Activated T-cell treated with anti-CD3 and anti-CD28 coated beads, Interleukin-2, amount 50 U/mL, for 48 hours (primary cell): ENCODE measurements around the gene CDH23.
"Not testable (repeated sequence)": the region's sequence is repeated elsewhere in the genome, so short reads cannot be mapped to it uniquely, and the experiment has no call there.

Source experiments
- DNase-seq, 2 experiments: peaks; one replicate each; pipeline ENCODE4 v3.0.0-alpha.2; 2020

The CDH23 gene

DNA sequence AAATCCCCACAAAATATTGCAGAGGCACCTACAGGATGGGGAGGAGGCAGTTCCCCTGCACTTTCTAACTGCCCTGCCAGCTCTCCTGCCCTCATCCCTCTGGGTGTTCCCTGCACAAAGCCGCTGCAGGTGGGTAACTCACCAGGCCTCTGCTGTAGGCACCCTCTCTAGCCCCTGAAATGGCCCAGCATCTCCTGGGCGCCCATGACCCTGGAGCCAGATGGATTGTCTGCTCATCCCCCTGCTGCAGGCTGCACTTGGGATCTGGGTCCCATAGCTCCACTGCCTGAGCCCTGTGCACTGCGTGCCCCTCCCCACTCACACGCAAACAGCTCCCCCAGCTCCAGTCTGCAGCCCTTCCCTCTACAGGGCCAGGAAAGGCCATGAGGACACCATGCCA is 192.0 kb downstream of the CDH23 start:
- DNase-seq = no peak

DNA sequence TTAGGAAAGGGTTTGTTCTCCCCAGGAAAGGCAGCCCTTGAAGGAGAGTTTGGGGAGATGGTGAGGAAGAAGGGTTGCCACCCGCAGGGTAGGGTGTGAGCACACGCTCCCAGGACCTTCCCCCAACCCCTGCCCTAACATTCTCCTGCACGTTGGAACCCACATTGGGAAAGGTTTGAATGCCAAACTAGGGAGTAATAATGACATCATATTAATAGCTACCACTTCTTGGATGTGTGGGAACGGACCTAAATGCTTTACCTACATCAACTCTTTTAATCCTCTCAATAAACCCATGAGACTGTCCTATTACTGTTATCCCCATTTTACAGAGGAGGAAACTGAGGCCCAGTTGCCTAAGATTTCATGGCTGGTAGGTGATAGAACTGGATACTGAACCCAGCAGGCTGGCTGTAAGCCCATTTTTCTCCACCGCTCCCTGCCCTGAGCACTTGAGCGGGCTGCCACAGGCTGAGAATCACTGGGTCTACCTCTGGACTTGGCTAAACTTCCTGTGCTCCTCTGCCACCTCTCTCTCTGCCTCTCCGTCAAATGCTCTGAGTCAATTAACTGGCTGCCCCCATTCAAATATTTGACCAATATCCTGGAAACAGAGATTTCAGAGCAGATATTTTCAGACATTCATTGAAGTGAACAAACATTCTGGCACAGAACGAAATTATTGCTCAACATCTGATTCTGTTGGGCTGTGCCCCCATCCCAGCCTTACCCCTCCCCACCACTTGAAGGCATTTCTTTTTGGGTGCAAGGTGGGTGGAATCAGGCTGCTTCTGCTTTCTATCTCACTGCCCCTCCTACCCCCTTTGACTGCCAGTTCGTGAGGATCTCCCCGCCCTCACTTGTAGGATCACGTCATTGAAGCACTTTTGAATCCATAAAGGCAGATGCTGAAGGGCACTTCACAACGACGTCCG is 193.2 kb downstream of the CDH23 start:
- DNase-seq = no peak

DNA sequence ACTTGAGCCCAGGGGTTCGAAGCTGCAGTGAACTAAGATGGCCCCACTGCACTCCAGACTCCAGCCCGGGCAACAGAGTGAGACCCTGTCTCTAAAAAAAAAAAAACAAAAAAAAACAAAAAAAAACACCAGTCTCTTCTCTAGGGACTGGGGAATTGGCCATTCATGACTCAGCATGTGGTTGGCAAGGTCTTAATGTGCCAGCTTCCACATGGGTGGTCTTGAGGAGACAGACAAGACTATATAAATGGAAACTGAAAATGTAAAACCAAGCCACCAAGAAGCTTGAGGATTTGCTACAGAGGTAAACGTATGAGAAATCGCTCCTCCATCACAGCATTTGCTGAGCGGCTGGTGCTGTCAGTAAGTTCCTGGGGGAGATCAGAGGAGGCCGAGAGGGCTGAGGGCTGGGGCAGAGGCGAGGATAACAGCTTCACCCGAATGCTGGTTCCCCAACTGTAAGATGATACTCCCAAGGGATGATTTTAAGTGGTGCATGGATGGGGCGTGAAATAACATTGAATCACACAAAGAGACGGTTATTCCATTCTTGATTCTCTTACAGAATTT is 194.1 kb downstream of the CDH23 start:
- DNase-seq = no peak

DNA sequence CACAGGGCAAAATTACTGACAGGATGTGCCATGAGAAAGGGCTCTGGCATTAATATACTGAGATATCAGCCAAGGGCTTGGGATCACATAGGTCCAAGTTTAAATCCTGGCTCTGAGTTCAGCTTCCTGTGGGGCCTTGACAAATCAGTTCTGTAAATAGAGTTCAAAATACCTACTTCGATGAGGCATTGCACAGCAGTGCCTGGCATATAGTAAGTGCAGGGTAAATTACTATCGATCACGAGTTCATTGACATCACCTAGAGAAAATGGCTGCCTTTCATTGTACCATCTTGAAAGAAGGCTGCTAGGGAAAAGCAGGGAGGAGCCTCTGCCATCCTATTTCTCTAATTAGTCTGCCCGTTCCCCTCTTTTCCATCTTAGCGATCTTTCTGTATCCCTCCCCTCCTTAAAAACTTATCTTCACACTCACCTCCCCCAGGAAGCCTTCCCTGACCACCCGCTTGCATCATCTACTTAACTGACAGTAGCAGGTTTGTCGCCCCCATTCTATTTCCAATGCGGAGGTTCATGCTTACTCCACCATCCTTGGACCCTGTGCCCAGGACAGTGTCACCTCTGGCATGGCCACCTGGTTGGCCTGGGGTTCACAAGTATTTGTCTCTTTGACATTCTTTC is 198.3 kb downstream of the CDH23 start:
- no peak for DNase-seq

DNA sequence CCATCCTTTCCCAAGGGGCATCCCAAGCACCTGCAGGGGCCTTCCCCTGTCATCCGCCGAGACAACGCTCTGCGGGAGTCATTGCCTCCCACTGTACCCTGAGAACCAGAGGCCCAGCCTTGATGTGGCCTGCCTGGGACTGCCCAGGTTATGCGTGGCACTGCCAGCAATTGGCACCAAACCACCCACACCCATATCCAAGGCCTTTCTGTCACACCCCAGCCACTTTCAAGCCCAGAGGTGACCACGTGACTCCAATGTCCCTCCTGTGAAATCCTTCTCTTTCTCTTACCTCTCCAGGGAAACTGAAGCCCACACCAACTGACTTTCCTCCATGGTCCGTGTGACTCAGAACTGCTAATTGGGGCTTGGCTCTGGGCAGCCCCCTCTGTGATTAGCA is 198.9 kb downstream of the CDH23 start:
- no peak for DNase-seq

DNA sequence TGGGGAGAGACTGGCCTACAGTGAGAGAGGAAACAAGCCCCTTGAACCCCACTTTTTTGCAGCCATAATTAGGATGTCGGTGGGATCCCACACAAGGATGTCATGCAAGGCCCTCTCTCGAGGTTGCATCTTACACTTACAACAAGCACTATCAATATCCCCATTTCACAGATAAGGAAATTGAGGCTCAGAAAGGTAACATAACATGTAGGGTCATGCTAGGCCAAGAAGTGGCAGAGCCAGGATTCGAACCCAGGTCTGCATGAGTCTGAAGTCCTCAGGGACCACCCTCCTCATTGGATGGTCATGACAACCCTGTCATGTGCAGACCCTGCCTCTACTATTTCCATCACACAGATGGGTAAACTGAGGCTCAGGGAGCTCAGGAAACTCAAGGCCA is 199.4 kb downstream of the CDH23 start:
- no peak for DNase-seq

DNA sequence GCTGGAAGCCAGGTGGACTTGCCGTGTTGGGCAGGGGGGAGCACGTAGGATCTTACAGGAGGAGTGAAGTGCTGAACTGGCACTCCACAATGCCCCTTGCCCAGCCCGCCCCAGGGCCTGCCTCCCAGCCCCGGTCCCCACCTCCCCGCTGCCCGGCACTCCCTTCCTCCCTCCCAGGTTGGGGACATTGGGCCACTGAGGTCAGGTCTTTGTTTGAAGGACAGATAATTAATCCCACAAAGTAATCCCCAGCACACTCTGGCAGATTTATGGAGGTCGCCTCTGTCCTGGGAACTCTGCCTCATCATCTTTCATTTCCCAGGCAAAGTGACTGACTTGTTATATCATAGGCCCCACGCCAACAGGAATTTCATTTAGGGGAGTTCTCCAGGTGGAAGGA is 200.0 kb downstream of the CDH23 start:
- DNase-seq = no peak

DNA sequence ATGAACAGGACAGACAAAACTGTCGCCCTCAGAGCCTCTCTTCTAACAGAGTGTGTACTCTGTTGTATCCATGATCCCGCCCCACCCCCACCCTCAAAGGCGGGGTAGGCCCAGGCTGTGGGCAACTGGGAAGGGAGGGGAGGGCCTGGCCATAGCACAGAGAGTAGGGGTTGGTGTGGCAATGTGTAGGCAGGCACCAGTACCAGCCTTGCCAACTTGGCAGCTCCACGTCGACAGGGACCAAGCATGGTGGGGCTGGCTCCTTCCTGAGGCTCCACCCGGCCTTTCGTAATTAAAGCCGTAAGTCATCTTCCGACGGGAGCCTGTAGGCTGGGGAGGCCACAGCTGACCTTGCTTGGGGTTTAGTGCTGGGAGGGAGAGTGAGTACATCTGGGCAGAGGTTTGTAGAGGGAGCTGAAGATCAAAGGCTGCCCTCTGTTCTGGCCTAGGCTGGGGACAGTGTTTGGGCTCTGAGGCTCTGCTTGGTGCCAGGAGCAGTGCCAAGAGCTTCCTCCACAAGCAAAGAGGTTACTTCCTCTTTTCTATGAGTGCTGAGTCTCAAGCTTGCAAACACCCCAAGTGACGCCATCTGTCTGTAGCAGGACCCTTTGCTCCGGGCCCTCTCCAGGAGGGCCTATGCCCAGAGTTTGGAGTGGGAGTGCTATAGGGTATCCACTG is 201.2 kb downstream of the CDH23 start:
- DNase-seq = no peak

DNA sequence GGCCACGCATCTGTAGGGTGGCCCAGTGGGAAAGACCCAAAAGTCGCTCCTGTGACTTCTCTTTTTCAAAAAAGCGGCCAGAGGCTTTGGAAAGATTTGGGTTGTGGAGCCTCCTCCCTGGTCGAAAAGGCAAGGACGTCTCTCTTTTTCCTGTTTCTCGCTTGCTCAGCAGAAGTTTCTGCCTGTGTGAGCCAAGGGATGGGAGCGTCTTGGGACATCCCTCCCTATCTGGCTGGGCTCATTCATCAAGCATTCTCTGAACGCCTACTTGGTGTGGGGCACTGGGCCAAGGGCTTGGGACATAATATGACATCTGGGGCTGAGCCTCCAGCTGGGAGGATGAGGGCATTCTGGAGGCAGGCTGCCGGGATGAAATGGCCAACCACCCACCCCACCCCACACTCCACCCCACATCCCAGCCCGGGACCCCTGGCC is 201.9 kb downstream of the CDH23 start:
- DNase-seq = no peak

DNA sequence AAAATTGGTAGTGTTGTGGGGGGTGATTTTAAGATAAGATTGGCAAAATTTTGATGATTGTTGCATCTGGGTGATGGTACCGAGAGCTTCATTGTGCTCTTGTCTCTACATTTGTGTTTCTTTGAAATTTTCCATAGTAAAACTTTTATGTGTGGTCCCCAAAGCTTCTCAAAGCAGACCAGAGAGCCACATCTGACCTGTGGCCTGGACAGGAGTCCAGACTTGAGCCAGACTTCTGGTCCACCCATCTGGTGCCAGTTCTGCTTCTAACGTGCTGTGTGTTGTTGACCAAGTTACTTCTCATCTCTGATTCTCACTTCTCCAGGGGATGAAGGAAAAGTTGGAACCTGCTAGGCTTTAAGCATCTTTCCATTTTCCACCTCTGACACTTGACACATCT is 202.8 kb downstream of the CDH23 start:
- no peak for DNase-seq

DNA sequence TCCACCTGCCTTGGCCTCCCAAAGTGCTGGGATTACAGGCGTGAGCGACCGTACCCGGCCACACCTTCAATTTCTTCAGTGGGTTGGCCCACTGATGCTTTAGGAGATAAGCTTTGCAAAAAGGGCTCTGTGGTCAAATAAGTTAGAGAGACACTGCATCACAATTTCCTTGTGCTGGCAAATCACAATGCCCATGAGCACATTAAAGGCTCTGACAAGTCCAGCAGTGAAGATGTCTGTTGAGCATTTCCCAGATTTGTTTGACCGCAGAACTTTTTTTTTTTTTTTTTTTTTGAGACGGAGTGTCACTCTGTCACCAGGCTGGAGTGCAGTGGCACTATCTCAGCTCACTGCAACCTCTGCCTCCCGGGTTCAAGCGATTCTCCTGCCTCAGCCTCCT is 203.5 kb downstream of the CDH23 start:
- DNase-seq = not testable (repeated sequence)

DNA sequence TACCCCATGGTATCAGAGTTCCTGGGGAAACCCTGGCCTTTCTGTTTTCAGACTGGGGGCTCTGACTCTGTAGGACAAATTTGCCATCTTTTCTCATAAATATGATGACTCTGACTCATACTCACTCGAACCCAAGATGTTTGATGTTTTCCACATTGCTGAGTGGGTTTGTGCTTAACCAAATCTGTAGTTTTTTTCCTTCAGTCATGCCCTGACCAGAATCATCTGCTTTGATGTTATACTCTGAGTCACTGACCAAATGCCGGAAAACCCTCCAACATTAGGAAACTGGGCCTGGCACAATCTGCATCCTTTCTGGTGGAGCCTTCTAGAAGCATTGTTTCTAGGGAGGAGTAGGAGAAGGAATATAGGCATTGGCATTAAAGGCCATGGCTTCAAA is 204.1 kb downstream of the CDH23 start:
- DNase-seq = no peak

DNA sequence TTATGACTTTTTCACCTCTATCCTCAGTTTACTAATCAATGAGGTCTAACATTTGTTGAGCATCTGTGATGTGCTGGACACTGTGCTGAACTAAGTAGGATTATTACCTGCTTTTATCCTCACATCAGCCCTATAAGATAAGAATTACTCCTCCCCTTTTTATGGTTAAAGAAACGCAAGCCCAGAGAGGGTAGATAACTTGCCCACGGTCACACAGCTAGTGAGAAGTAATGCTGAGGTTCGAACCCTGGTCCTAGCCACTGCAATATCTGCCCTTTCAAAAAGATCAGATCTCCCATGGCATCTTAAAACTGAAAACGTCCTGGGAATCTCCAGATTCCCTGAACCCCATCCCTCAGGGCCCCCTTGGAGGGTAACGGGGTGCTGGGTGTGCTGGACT is 204.6 kb downstream of the CDH23 start:
- no peak for DNase-seq

DNA sequence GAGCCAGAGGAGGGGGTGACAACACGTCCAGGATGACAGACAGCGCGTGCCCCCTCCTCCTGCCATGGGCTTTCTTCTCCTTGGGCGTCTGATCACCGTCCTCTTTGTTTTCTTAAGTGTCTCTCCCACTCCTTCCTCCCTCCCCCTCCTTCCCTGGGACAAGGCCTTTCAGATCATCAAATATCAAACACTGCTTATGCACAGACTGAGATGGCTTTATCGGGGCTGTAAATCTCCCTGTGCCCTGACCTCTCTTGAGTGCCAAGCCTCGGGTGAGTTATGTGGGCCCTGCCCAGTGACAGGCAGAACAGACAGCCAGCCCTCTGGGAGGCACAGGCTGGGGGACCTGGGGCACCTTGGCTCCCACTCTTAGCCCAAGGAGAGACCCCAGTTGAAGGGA is 206.4 kb downstream of the CDH23 start:
- no peak for DNase-seq

DNA sequence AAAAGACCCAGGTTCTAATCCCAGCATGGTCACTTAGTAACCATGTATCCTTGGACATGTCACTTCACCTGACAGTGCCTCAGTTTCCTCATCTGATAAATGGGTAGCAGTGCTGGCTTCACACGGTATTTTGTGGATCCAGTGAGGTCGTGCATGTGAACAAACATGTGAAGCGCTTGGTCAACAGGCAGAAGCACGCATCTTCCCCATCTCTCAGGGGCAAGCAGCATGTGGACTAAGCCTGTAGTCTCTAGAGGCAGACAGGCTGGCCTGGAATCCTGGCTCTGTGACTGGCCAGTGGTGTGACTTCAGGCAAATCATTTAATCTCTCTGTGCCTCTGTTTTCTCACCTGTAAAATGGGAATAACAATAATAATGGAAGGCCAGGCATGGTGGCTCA is 207.0 kb downstream of the CDH23 start:
- no peak for DNase-seq

DNA sequence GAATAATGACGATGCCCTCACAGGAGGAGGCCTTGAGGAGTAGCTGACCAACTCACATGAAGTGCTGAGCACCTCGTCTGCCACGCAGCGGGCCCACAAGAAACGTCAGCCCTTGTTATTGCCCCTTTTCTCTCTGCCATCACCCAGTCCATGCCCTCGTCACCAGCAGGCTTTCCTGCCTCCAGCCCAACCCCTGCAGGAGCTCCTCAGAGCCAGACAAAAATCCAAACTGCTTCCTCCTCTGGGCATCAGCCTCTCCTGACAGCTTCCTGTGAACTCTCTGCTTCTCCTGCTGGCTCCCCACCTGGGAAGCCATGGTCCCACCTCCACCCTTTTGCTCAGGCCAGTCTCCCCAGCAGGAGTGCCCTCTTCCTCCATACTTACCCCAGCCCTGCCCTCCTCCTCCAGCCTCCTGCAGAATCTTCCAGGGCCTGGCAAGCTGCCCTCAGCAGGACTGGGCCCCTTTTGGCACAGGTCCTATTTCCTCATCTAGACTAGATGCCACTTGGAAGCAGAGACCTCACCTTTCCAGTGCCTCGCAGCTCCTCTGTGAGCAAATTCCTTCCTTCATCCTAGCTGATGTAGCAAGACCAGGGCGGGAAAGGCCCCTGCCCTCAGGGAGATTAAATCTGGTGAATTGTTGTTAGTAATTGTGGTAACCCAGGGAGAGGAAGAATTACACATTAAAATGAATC is 207.8 kb downstream of the CDH23 start:
- no peak for DNase-seq

DNA sequence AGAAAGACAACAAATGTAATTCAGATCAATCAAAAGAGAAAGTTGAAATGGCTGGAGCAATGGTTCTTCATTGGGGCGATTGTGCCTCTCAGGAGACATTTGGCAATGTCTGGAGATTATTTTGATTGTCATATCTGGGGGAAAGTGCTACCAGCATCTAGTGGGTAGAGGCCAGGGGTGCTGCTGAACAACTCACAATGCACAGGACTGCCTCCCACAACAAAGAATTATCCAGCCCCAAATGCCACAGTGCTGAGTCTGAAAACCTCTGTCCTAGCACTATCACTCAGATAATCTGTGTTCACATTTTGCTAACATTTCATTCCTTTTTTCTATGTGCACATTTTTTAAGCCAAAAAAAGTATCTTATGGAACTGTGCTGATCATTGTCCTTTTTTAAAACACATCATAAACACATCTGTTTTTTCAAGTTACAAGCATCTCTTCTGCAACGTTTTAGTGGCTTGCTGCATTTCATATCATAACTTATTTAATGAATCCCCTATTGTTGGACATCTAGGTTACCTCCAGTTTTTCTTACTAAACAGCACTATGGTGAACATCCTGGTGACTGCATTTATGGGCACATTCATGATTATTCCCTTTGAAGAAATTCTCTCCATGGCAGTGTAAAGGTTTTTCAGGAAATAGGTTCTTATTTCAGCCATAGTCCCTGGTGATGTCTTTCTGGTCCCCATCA is 208.7 kb downstream of the CDH23 start:
- DNase-seq = no peak

DNA sequence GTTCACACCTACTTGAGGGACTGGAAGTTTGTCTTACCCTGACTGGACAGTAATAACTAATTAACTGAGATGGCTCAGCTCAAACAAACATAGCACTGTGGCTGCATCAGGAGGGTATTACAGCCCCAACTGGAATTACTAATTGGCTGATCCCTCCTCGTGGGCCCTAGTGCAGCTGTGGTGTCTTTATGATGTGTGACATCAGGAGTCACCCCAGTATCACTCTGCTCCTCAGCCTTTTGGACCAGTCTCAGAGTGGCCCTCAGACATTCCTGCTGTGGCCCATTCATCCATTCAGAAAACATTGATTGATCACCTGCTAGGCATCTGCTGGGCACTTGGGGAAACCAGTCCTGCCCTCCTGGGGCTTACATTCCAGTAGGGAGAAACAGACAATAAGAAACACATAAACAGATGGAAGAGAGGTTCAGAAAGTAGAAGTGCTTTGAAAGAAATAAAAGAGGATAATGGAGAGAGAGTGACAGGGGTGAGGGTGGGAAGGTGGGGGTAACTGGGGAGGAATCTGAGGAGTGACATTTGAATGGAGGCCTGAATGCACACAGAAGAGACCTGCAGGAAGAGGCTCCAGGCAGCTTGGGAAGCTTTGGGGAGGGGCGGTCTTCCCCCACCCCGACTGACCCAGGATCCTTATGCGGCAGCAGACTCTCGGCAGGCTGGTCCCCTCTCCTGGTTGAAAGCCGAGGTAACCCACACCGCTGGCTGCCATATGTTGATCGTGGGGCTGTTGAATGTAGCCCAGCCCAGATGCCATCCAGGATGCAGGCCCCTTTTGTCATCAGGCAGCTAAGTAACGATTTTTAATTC is 209.7 kb downstream of the CDH23 start:
- DNase-seq = no peak

DNA sequence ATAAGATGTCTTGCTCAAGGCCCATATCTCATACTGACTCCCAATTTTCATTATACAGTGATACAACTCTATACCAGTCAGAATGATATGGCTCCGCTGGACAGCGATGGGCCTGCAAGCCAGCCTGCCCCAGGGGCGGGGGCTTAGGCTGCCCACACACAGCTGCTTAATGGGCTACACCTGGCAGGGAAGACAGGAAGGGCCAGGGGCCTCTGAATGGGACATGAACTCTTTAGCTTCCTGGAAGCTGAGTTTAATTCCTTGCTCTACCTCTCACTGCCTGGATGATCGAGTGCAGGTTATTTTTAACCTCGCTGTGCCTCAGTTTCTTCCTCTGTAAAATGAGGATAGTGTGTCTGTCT is 210.3 kb downstream of the CDH23 start:
- no peak for DNase-seq

DNA sequence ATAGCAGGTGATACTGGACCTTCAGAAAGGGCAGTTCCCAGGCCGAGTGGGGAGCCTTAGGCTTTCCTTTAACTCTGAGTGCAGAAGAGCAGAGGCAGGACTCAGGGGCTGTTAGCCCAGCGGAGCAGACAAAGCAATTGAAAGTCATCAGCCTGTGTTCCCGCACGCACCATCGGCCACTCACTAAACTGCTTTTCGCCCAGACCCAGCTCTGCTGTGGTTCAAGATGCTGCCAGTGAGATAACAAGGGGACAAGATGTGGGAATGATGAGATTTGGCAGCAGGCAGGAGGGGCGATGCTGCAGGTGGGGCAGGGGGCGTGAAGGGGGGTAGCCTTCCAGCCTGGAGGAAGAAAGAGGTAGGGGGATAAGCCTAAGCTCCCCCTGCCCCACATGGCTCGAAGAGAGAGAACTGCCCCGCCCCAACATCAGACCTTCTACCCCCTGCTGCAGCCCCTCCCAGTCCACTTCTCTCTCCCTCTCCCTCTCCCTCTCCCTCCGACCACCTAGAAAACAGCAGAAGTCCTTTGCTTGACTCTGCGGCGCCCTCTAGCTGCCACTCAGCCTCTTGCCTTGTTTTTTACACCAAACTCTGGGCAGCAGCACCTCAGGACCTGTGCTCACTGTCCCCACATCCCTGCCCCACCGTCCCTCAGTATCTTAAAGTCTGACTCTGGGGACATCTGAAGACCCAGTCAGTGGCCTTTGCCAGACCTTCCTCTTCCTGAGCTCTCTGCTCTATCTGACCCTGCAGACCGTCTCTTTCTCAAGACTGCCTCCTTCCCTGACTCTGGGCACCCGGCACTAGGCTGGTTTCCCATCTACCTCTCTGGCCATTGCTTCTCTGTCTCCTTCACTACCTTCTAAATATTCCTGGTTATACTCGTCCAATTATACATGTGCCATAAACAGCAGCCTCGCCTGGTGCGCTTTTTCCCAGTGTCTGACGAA is 212.4 kb downstream of the CDH23 start:
- DNase-seq = peak; percentile 81 to 83
